Nephron progenitor cell (in vitro differentiated cells): ENCODE data around the gene TEX55.

ENCODE experiments used
- DNase-seq: peaks from one replicate; pipeline ENCODE4 v3.0.0; 2021
- H3K27ac Mint-ChIP-seq: 2 replicates; pipeline ENCODE4 v1.8.0; 2021; ENCODE audit warnings: mild to moderate bottlenecking, moderate library complexity, mixed read lengths
- H3K27me3 Mint-ChIP-seq: 2 replicates; pipeline ENCODE4 v1.8.0; 2021; ENCODE audit warnings: mild to moderate bottlenecking, low read depth, mixed read lengths; ENCODE audit not compliant: poor library complexity
- H3K36me3 Mint-ChIP-seq: 2 replicates; pipeline ENCODE4 v1.8.0; 2021; ENCODE audit warnings: low read depth, mixed read lengths
- H3K4me1 Mint-ChIP-seq: 2 replicates; pipeline ENCODE4 v1.8.0; 2021; ENCODE audit warnings: mixed read lengths
- H3K4me3 Mint-ChIP-seq: 2 replicates; pipeline ENCODE4 v1.8.0; 2021; ENCODE audit warnings: mild to moderate bottlenecking, moderate library complexity, mixed read lengths
- H3K9me3 Mint-ChIP-seq: 2 replicates; pipeline ENCODE4 v1.8.0; 2021; ENCODE audit warnings: mild to moderate bottlenecking, moderate library complexity, mixed read lengths
- TF ChIP-seq, protein P1 (sequence below): fragments of 200-600 bp; sonication (generic); IDR thresholded peaks from 2 replicates; pipeline ENCODE4 v1.5.0; 2021; ENCODE audit warnings: antibody characterized with exemption

Gene TEX55

DNA sequence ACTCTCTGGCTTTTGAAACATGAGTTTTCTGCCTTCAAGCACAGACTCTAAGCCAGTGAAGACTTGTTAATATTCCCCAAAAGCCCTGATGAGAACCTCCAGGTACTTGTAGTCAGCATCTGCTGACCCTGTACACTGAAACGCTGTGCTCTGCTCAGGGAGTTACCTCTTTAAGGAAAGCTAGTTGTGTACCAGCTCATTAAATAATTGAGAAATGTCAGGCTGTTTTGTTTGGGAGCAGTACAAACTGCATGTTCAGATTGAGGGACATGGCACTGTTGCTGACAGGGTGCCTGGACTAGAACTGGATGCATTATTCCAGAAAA, 49.1 kb downstream of the TEX55 start:
- Mint-ChIP-seq H3K4me1 (no peaks in the 10 kb centered on the region), H3K27me3 (peaks cover 2% of the 10 kb centered on the region), H3K36me3 (no peaks in the 10 kb centered on the region), H3K4me3 (no peak overlapping the region), H3K9me3 (no peaks in the 10 kb centered on the region), H3K27ac (no peak overlapping the region)
- TF ChIP-seq, protein P1, sequence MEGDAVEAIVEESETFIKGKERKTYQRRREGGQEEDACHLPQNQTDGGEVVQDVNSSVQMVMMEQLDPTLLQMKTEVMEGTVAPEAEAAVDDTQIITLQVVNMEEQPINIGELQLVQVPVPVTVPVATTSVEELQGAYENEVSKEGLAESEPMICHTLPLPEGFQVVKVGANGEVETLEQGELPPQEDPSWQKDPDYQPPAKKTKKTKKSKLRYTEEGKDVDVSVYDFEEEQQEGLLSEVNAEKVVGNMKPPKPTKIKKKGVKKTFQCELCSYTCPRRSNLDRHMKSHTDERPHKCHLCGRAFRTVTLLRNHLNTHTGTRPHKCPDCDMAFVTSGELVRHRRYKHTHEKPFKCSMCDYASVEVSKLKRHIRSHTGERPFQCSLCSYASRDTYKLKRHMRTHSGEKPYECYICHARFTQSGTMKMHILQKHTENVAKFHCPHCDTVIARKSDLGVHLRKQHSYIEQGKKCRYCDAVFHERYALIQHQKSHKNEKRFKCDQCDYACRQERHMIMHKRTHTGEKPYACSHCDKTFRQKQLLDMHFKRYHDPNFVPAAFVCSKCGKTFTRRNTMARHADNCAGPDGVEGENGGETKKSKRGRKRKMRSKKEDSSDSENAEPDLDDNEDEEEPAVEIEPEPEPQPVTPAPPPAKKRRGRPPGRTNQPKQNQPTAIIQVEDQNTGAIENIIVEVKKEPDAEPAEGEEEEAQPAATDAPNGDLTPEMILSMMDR, result no peak
- no peak for DNase-seq

DNA sequence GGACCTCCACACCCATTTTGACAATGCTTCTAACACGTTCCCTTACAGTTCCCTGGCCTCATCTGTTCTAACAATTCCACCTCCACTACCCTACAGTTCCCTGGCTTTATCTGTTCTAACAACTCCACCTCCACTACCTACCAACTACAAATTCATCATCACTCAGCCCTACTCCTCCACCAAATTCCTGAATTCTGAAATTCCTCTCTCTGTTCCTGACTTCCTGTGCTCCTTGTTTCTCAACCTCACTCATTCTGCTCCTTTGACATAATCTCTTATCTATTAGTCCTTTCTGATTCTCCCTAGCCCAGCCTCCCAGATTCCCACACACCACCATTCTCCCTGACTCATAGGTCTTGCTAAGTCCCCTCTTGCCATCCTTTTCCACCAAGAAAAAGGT, 49.9 kb downstream of the TEX55 start:
- H3K27ac Mint-ChIP-seq, result no peak overlapping the region

More for the DNA sequence above, 49.9 kb downstream of the TEX55 start:
- TF ChIP-seq, protein P1, result no peak
- Mint-ChIP-seq H3K27me3 (peaks cover 2% of the 10 kb centered on the region), H3K36me3 (no peaks in the 10 kb centered on the region), H3K9me3 (no peaks in the 10 kb centered on the region), H3K4me3 (no peak overlapping the region), H3K4me1 (no peaks in the 10 kb centered on the region)
- no peak for DNase-seq
